AG04450 (cell line): ENCODE results near the gene NKX3-2. TPM values are rescaled to one million over a fixed set of nuclear protein-coding genes. Genes with fewer than 3 reads are reported as not detected.

Experiments
- CTCF ChIA-PET: fragments of 300-600, 350-600 bp; formaldehyde crosslinking; extraction: SDS; loops from one replicate; lab custom pipeline; 2022; ENCODE audit warnings: antibody characterized with exemption, inconsistent platforms; lab: Charles Lee
- POLR2A ChIA-PET: fragments of 350-600 bp; formaldehyde crosslinking; extraction: SDS; loops from one replicate; lab custom pipeline; 2021; ENCODE audit warnings: antibody characterized with exemption, inconsistent platforms; lab: Yijun Ruan, JAX
- DNase-seq: peaks from one replicate; pipeline ENCODE4 v3.0.0-alpha.2; 2011; ENCODE audit warnings: low read depth, low spot score
- H3K27ac ChIP-seq: one replicate; pipeline ENCODE4 v1.5.1; 2012; ENCODE audit warnings: low read depth, low read length, control low read depth
- H3K27me3 ChIP-seq: one replicate; pipeline ENCODE4 v1.6.0; 2012; ENCODE audit warnings: low read length; ENCODE audit not compliant: control insufficient read depth, insufficient read depth
- H3K4me3 ChIP-seq: 2 replicates; pipeline ENCODE4 v1.5.1; 2011; ENCODE audit warnings: mild to moderate bottlenecking, low read depth, low read length, control low read depth
- H3K9me3 ChIP-seq: 2 replicates; pipeline ENCODE4 v1.5.1; 2012; ENCODE audit warnings: low read length; ENCODE audit not compliant: control insufficient read depth, insufficient read depth
- polyA plus RNA-seq: library from polyadenylated mRNA; depleted of rRNA; stranded (reverse); fragments of >200 nt; gene quantifications from 2 replicates; pipeline ENCODE4 v1.2.3, GENCODE V29; 2011
- TF ChIP-seq, protein P1 (sequence below): IDR thresholded peaks from 2 replicates; pipeline ENCODE4 v1.5.1; 2011; ENCODE audit warnings: low read depth, low read length, control low read depth, inconsistent platforms

Gene NKX3-2
- polyA plus RNA-seq, 1 experiment = not detected

DNA sequence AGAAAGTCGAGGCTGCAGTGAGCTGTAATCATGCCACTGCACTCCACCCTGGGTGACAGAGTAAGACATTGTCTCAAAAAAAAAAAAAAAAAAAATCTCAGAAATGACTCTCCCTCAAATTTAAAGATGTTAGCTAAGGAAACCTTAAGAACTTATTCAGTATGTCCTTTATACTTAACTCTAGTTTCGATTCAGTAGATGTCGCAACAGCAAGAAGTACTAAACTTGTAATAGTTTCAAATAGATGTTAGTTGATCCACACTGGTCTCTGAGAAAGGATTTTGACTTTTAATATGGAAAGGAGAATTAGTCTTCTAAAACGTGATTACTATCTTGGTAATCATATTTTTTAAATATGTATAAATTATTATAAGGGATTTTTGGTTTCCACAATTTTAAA, 29.6 kb downstream of the NKX3-2 start:
- CTCF ChIA-PET = interaction anchor here (0.6 kb wide), 1 partner anchor 100 kb away, joined by 8 read pairs; no protein-coding TSS in a partner anchor
- H3K27ac ChIP-seq = no peak overlapping the region
- no peaks in the 10 kb centered on the region for H3K9me3 ChIP-seq
- H3K4me3 ChIP-seq = no peak overlapping the region
- peaks cover 5% of the 10 kb centered on the region for H3K27me3 ChIP-seq
- TF ChIP-seq, protein P1, sequence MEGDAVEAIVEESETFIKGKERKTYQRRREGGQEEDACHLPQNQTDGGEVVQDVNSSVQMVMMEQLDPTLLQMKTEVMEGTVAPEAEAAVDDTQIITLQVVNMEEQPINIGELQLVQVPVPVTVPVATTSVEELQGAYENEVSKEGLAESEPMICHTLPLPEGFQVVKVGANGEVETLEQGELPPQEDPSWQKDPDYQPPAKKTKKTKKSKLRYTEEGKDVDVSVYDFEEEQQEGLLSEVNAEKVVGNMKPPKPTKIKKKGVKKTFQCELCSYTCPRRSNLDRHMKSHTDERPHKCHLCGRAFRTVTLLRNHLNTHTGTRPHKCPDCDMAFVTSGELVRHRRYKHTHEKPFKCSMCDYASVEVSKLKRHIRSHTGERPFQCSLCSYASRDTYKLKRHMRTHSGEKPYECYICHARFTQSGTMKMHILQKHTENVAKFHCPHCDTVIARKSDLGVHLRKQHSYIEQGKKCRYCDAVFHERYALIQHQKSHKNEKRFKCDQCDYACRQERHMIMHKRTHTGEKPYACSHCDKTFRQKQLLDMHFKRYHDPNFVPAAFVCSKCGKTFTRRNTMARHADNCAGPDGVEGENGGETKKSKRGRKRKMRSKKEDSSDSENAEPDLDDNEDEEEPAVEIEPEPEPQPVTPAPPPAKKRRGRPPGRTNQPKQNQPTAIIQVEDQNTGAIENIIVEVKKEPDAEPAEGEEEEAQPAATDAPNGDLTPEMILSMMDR = no peak
- POLR2A ChIA-PET = no interaction called here
- no peak for DNase-seq

DNA sequence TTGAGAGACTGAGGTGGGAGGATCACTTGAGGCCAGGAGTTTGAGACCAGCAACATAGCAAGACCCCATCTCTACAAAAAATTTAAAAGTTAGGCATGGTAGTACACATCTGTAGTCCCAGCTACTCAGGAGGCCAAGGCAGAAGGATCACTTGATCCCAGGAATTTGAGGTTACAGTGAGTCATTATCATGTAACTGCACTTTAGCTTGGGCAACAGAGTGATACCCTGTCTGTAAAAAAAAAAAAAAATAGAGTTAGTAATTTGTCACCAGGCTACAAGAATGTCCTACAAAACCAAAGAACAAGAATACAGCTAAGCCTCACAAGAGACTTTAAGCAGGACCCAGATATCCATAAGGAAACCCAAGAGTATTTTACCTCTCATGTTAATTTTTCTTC, 33.2 kb downstream of the NKX3-2 start:
- peaks cover 7% of the 10 kb centered on the region for H3K27me3 ChIP-seq
- CTCF ChIA-PET = no interaction called here
- H3K9me3 ChIP-seq = no peaks in the 10 kb centered on the region
- POLR2A ChIA-PET = no interaction called here
- TF ChIP-seq, protein P1 = no peak
- no peak for DNase-seq
- no peak overlapping the region for H3K4me3 ChIP-seq
- H3K27ac ChIP-seq = no peak overlapping the region

DNA sequence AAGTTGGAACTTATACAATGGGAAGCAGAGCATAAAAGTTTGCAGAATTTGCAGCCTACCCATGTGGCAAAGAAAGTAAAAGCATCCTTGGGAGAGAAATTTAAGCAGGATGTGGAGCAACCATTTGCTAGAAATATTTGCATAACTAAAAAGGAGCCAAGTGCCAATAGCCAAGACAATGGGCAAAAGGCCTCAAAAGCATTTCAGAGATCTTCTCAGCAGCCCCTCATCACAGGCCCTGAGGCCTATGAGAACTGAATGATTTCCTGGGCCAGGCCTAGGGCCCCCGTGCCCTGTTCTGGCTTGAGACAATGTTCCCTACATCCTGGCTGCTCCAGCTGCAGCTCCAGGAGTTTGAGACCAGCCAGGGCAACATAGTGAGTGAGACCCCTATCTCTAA, 34.9 kb downstream of the NKX3-2 start:
- H3K27ac ChIP-seq = no peak overlapping the region
- H3K9me3 ChIP-seq = no peaks in the 10 kb centered on the region
- TF ChIP-seq, protein P1 = no peak
- H3K4me3 ChIP-seq = no peak overlapping the region
- ChIA-PET POLR2A (no interaction called here), CTCF (no interaction called here)
- peaks cover 7% of the 10 kb centered on the region for H3K27me3 ChIP-seq
- no peak for DNase-seq

DNA sequence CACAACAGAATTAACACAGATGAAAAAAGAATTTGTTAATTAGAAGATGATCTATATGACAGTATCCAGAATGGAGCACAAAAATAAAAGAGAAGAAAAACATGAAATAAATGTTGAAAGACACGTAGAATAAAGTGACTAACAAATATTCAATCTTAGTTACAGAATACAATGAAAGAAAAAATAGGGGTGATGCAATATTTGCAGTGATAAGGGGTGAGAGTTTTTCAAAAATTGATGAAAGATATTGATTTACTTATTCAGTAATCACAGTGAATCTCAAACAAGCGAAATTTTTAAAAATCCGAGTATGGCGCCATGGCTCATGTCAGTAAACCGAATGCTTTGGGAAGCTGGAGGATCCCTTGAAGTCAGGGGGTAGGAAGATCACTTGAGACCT, 39.9 kb downstream of the NKX3-2 start:
- POLR2A ChIA-PET = no interaction called here
- CTCF ChIA-PET = no interaction called here
- TF ChIP-seq, protein P1 = no peak
- Histone ChIP-seq H3K4me3 (no peak overlapping the region), H3K27ac (no peak overlapping the region), H3K27me3 (peaks cover 4% of the 10 kb centered on the region), H3K9me3 (no peaks in the 10 kb centered on the region)
- no peak for DNase-seq

DNA sequence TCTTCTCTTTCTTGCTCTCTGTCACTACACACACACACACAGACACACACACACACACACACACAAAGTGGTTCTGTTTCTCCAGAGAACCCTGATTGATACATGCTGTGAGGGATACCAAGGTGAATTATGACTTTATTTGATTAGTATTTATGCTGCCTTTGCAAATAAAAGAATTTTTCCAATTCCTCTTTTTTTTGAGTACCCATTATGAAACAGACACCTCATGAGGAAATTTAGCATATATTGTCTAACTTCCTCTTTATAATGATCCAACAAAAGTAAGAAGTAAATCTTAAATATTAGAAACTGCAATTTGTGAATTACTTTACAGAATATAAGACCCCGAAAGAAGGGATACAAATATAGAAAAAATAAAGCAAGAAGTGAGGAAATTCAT, 45.8 kb downstream of the NKX3-2 start:
- Histone ChIP-seq H3K4me3 (no peak overlapping the region), H3K27ac (no peak overlapping the region), H3K9me3 (no peaks in the 10 kb centered on the region), H3K27me3 (no peaks in the 10 kb centered on the region)
- CTCF ChIA-PET = no interaction called here
- DNase-seq = no peak
- TF ChIP-seq, protein P1 = no peak
- POLR2A ChIA-PET = no interaction called here
